Measurements from ENCODE around the gene CHURC1.

CHURC1 gene

DNA sequence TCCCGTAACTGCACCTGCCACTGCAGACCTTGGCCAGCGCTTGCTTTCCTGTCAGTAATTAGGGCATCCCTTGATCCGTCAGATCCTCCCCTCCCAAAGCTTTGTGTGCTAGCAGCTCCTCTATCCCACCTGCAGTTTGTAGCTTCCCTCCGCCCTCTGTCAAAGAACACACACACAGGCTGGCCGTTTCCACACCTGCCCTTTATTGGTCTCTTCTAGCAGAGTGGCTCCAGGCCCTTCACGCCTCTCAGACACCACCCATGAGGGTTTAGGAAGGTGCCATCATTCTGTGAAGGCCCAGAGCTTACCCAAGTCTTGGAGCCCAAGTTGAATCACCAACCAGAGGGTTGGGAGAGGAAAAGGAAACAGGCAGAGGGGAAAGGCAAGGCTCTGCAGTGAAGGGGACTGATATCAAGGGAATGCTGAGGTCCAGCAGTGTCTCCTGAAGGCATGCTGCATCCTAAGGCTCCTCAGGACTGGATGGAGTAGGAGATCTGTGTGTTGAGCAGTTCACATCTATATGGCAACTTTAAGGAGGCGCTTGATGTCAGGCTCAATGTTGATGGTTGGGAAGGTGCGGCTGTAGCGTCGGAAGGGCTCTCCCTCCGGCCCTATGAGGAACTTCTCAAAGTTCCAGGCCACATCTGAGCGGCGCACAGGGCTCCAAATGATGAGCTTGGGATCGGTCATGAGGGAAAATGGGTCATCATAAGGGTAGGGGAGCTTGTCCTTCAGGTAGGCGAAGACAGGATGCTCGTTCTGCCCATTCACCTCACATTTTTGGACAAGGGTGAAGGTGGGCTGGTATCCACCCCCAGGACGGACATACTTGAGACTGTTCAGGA is 24.9 kb downstream of the CHURC1 start:
- no peak for DNase-seq (ENCODE audit: low read depth)

DNA sequence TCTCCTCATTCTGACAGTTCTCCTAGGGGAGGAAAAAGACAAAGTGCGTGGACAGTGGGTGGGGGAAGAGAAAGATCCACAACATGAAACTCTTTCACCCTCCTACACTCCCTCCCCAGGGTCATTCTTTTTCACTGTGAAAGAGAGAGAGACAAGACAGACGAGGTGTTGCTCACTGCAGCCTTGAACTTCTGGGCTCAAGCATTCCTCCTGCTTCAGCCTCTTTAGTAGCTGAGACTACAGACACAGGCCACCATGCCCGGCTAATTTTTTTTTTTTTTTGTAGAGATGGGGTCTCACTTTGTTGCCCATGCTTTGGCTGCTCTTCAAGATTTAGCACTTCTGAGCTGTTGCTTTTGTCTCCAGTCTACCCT is 25.5 kb downstream of the CHURC1 start:
- DNase-seq (ENCODE audit: low read depth), result no peak

DNA sequence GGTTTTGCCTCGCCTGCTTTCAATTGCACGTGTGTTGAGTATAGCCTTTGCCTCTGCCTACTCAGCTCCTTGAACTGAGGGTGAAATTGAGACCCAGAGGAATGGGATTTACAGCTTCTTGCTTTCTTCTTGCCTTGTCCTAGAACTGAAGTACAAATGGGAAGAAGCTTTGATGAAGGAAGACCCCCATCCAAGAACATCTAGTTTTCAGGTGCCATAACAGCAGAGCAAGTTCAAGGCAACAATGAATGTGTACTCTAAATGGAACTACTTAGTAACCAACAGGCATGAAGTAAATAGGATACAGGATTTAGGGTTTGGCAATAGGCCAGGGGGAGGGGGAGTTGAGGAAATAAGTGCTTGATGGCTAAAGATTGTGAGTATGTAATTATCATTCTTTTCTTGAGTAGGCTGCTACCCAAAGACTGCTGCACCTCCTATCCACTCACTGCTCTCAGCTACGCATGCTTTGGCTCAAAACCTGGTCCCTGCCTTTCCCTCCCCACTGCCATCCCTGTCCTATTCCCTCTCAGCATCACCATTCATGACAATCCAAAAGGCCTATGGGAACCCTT is 26.2 kb downstream of the CHURC1 start:
- DNase-seq (ENCODE audit: low read depth), result no peak

DNA sequence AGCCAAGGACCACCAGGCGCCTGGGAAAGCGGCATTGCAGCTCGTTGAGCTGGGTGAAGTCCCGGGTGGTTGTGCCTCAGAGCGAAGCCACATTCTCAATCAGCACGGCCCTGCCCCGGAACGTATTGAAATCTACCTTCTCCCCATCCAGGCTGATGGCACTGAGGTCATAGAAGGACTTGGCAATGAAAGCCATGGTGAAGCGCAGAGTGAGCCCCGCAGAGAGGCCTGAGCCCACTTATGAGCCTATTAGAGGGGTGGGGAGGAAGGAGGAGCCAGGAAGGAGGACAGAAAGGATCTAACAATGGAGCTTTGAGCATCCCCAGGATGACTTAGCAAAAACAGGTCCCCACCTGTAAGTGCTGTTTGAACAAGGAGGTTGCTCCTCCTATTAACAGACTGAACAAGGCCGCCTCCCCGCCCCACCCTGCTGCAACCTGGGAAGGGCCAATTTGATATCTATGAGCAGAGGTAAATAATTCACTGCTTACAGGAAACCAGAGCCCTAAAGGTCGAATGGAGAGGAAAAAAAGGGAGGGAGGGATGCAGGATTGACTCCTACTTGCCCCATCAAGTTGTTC is 28.4 kb downstream of the CHURC1 start, which contains the start of gene GPX2:
GPX2 (minus strand) TSS at position 215 of the 581 bp plus-strand sequence; CDS start at position 196, 19 bp downstream.
- DNase-seq (ENCODE audit: low read depth), result no peak

DNA sequence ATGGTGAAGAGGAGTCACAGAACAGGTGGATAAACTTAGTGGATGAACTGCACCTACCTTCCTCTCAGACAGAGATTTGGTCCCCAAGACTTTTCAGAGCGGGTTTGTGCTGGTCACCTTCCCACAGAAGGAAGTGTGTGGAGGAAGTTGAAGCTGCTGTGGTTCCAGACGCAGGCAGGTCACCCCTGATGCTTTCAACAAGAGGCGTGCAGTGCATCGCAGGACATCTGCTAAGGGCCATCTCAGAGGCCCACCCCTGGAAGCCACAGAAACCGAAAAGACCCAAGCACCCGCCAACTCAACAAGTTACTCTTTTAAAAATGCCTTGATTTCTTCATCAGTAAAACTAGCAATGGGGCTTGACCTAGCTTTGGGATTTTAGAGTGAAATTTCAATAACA is 29.3 kb downstream of the CHURC1 start:
- DNase-seq (ENCODE audit: low read depth), result no peak

DNA sequence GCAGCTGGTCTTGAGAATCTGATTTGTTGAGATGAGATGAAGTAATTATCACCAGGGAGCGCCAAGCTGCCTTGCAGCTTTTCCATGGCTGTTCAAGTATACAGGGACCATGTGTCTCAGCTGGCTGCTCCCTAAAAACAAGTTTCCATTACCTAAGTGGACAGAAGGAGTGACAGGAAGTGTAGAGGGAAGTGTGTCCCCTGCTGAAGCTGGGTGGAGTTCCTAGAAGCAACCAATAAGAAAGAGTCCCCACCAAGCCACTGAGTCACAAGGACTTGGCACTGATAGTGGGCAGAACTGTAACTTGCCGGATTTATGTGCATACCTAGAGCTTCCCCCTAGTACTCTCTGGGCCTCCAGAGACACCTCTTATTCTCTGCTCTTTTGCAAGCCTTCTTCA is 29.8 kb downstream of the CHURC1 start:
- no peak for DNase-seq (ENCODE audit: low read depth)

DNA sequence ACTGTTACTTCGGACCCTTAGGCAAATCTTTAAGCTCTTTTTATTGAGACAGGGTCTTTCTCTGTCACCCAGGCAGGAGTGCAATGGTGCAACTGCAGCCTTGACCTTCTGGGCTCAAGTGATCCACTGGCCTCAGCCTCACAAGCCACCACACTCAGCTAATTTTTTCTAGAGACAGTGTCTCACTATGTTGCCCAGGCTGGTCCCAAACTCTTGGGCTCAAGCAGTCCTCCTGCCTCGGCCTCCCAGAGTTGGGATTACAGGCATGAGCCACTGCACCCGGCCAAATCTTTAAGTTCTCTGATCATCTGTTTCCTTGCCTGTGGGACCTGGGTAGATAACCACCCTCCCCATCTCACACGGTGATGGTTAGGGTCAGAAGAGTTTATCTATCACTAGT is 30.6 kb downstream of the CHURC1 start:
- no peak for DNase-seq (ENCODE audit: low read depth)

DNA sequence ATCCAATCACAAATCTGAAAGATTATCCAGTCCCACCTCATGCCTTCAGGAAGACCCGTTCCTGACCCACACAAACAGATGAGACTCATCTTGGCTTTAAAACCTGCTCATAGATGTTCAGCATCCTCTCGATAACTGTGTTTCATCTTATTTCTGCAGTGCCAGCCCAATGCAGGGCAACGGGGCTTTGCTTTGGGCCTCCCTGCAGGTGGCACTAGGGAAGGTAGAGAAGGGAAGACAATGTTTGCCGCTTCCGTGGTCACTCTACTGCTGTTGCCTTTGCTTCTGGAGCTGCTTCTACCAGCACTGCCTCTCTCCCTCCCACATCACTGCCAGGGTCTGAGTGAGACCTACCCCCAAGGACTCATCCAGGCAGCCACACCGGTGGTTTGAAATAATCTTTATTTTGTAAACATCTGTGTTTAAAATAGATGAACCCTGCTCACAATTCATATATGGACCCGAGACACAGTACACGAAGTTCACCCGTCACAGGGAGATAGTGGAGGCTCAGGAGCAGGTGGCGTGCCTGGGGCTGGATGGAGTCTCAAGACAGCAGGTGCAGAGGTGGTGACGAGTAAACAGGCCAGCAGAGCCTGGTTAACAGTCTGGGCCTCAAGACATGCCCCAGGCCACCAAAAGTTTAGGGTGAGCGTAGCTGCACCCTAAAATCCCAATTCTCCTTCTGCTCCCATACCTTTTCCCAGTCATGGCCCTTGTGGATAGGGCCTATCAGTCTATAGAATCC is 31.4 kb downstream of the CHURC1 start:
- no peak for DNase-seq (ENCODE audit: low read depth)

DNA sequence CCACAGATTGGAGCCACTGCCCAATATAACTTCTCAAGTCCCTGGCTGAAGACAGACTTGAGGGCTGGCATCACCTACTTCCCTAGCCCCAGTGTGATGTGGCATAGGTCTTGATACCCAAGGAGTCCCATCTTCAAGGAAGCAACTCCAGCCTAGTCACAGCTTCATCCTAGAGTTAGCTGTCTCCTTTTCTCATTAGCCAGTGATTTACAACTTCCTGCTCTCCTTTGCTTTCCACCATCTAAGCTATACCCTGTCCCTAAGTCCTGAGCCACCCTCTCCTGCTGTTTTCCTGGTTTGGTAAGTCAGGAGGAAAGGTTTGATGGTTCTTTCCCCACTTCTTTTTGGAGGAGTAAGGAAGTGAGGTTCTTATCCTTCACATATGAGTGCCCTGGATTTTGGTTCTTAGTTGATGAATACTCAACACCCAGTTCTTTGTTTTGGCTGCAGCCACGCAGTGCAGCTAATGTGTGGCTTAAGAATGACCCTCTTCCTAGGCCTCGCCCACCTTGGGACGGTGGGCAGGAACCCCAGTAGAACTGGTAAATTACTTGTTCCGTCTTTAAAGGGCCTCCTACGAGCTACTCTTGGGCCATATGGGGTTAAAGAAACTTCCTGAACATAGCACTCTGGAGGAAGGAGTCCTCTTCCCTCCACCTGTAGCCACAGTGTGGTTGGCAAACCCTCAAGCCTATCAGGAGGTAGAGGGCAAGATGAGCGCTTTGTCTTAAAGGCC is 32.2 kb downstream of the CHURC1 start:
- DNase-seq (ENCODE audit: low read depth), result no peak

DNA sequence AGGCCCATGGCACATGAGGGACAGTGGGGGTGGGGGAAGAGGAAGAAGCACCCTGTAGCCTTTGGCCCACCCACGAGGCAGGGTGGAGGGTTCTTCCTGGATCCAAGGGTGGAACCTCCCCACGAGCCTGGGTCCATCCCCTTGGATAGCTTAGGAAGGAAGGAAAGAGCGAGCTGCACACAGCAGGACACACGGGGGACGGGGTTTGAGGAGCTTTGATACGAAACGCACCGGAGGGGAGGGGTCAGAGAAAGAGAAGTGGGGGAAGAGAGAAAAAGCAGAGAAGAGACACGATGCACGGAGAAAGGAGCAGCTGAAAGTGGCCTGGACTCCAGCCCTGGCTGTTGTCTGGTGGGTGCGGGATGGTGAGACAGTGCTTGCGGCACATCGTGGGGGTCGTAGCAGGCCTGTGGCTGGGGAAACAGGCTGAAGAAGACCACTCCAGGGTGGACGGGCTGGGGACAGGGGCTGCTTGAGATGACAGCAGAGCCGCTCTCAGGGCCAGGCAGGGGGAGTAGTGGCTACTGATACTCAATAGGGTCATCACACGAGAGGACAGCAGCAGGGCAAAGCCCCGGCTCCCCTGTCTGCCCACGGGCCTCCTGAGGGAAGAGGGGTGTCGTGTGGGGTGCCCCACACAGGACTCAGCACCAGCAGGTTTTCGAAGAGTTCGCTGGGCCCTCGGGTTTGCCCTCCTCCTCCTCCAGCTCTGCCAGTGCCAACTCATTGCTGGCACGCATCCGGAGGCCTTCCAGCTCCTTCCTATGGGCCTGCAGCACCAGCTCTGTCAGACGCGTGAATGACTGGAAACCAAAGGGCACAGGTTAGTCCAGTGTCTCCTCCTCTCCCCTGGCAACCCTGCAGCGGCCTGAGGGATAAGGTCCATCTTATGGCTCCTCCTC is 33.7 kb downstream of the CHURC1 start:
- DNase-seq (ENCODE audit: low read depth), result no peak

DNA sequence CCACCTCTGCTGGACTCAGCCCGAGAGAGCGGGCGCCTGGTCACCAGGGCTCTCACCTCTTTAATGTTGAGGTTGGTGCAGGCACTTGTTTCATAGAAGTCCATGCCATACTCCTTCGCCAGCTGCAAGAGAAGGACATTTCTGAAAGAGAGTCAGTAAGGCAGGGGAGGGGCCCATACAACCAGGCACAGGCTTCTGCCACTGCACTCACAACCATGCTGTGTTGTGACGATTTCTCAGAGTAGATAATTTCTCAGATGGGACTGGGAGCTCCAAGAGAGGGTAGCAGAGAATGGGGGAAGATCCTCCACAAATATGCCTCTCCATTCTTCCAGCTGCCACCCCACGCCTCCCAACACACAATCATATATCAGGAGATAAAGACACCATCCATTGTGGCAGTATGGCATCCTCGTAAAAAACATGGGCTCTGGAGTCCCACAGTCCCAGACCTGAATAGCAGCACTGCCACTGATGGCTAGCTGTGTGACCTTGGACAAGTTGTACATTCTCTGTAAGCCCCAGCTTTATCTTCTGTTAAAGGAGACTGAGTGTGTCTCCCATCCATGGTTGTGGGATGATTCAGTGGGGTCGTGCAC is 34.5 kb downstream of the CHURC1 start:
- no peak for DNase-seq (ENCODE audit: low read depth)

DNA sequence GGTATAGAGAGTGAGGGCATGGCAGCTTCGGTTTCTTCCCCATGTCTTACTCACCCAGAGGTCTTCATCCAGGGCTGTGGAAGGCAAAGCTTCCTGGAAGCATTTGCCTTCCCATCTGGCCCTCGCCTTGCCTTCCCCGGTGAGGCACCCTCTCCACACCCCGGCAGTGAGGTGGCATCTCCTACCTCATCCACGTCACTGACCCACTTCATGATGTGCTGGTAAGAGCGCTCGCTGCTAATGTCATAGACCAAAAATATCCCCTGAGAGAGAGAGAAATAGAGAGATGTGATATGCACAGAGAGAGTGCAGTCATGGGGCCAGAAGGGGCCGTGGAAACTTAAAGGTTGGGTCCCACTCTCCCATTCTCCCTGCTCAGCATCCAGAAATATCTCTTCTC is 36.6 kb downstream of the CHURC1 start:
- DNase-seq (ENCODE audit: low read depth), result no peak

DNA sequence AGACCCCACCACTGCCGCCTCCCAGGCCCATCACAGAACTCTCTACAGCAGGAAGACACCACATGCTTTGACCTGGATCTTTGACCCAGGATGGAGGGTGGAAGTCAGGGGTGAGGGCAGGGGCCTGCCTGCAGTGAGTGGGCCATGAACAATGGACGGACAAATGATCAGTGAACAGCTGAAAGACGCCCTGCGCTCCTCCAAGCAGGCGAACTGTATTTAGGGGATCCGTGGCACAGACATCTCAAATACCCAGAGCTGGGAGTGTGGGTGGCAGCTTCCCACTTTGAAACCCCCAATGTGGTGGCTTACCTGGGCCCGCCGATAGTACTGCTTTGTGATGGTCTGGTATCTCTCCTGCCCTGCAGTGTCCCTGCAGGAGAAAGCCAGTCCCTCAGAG is 37.0 kb downstream of the CHURC1 start:
- no peak for DNase-seq (ENCODE audit: low read depth)

DNA sequence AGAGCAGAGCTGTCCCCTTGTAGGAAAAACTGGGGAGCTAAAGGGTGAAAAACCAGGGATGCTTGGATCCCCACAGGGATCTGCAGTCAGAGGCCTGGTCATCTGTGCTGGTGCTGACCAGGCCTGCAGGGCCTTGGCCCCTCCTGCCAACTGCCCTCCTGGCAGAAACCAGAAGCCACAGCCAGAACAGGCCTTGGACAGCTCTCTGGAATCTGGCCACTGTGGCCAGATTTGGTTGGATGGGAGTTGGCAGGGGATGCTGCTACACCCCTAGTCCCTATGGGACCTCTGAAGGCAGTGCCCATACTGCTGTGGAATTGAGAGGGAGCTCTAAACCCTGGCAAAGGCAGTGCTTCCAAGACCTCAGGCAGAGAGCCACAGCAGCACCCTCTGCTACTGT is 37.5 kb downstream of the CHURC1 start:
- no peak for DNase-seq (ENCODE audit: low read depth)

DNA sequence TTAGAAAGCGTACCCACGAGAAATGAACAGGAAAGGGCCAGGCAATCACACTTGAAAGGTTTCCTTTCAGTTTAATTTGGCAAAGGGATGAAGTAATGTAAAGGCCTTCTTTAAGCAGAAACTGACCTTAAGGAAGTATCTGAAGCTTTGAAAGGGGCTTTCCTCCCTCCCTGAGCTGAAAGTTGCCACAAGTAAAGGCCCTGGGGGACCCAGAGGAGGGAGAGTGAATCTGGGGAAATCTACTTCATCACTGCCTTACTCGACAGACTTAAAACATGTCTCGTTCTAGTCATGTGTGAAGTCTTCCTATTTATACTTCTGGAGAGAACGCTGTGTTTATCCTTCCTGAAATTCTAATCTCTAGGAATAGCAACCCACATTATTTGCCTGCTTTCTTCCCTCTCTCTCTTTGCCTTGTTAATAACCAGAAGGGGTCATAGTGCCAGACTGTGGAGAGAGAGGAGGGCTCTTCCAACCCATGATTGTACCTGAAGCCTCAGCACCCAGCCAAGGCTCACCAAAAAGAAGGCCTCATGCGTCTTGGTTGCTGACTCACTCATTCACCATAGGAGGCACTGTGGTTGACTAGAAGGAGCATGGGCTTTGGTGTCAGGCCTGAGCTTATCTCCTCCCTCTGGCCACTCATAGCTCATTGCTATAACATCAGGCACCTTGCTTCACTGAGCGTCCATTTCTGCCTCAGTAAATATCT is 38.5 kb downstream of the CHURC1 start:
- DNase-seq (ENCODE audit: low read depth), result no peak

DNA sequence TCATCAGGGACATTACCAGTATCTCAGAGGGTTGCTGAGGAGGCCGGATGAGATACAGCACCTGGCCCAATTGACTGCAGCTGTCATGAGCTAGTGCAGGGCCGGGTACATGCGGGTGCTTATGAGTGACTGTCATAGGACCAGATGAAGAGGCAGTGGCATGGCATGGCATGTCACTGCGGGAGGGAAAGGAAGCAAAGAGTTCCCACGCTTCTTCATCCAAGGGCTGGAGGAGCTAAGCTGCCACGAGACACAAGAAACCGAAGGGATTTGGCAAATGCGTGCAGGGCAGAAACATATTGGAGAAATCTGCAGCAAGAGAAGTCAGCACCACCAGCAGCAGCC is 39.0 kb downstream of the CHURC1 start:
- DNase-seq (ENCODE audit: low read depth), result no peak

DNA sequence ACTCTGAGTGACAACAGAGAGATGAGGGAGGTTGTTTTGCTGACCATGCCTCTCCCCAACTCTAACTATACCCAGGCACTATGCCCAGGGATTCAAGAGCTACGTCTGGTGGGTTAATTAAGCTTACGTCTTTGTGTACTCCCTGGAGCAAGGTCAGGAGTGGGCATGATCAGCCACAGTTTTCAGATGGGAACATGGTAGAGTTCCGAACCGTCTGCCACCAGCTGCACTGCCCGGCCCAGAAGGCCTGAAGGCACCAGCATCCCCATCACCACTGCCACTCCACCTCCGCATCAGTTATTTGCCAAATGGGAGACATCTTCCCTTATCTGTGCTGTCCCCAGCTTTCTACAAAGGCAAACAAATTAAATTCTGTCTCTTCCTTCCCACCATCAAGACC is 39.4 kb downstream of the CHURC1 start:
- no peak for DNase-seq (ENCODE audit: low read depth)

DNA sequence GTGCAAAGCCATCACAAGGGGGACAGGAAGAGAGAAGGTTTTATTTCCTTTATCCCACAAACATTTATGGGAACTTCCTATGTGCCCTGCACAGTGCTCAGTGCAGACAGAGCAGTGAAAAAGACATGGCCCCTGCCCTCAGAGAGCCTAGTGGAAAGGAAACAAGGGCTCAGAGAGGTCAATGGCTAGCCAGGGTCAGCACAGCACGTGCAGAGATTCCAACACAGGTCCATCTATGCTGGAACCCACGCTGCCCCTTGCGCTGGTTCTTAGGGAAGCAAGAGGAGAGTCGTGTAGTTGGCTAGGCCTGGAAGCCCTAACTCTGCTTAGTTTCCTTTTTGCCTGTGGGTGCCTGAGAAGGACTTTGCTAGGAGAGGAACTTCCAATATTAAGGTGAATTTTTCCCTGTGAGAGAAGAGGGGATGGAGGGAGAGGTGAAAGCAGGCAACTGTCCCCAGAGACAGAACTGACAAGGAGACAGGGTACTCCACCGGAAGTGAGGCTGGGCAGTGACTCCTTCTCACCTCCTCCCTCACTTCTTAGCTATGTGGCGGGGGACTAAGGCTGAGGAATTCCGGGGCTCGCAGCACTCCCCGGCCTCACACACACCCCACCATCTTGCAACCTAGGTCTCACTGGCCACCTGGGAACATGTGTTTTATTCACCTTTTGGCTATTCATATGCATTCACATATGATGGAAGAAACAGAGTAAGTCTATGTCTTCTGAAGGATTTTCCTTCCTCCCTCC is 40.4 kb downstream of the CHURC1 start:
- DNase-seq (ENCODE audit: low read depth), result no peak

DNA sequence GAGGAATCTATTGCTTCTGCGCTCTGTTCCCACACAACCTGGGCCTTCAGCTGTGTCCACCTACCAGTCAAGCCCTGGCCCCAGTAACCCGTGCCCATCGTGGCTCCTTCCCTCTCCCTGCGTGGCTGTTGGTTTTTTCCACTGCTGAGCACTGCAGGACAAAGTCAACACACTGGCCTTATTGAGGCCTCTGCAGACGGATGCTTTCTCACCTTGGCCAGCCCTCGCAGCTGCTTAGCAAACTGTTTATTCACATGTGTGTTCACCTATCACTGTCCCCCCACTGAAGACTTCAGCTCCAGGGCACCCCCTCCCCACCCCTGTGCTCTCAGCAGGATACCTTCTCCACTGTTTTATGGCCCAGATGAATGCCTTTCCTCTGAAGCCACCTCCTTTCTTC is 41.0 kb downstream of the CHURC1 start:
- no peak for DNase-seq (ENCODE audit: low read depth)

Data from activated T-cell treated with anti-CD3 and anti-CD28 coated beads for 24 hours (primary cell).